Eye (tissue), 1 donor: ENCODE measurements around the gene ARFRP1.
A peak's percentile ranks its signal among the peaks of the same experiment; 100 is the strongest.

ENCODE experiments used
- DNase-seq: peaks from one replicate; pipeline ENCODE4 v3.0.0-alpha.2; 2015

The ARFRP1 gene

GRCh38 chr20:63690003-63690897 lies 17.5 kb downstream of the ARFRP1 start:
- no peak for DNase-seq

GRCh38 chr20:63689046-63690002 lies 18.5 kb downstream of the ARFRP1 start:
- no peak for DNase-seq

DNA sequence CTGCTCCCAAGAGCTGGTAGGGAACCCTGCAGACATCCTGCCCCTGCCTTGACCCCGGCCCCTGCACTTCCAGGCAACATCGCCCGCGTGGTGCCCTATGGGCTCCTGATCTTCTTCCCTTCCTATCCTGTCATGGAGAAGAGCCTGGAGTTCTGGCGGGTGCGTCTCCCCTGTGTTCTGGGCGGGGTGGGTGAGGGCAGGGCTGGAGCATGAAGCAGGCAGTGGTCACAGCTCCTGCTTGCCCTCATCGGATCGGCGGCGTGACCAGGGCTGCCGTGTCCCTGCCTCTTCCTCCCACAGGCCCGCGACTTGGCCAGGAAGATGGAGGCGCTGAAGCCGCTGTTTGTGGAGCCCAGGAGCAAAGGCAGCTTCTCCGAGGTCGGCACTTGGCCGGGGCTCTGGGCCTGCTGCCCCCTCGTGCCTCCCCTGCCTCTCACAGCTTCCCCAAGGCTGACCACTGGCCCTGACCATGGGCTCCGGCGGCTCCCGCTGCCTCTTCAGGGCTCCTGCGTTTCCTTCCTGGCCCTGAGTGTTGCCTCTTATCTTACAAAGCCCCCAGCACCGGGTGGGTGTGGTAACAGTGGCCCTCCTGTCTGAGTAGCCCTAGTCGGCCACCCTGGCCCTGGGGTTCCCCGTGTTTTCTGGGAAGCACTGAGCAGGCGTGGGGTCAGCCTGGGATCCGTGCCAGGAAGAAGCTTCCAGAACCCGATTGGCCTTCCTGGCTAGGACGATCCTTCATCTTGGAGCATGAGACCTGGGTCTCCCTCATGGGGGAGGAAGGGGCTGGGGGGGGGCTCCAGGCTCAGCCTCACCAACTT lies 19.3 kb downstream of the ARFRP1 start:
- DNase-seq: no peak

DNA sequence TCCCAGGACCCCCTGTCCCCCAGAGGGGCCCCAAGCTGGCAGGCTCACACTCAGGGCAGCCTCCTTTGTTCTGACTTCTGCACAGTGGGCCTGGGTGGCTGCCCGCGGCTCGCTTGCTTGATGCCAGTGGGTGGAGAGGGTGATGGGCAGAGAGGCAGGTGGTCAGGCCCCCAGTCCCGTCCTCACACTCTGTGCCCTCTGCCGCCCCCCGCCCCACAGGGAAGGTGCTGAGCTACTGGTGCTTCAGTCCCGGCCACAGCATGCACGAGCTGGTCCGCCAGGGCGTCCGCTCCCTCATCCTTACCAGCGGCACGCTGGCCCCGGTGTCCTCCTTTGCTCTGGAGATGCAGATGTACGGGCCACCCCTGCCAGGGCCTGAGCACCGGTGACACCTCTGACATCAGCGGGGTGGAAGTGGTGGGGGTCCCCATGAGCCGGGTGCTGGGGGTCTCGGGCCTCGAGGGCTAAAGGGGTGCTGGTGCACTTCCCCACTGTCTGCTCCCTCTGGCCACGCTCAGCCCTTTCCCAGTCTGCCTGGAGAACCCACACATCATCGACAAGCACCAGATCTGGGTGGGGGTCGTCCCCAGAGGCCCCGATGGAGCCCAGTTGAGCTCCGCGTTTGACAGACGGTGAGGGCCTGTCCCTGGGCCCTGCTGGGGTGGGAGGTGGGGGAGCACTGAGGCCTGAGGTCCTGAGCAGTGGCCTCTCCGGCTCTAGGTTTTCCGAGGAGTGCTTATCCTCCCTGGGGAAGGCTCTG lies 20.2 kb downstream of the ARFRP1 start:
- no peak for DNase-seq

- DNase-seq: peak; percentile 77
Measured at GRCh38 chr20:63686492-63687321, 21.1 kb downstream of the ARFRP1 start.

GRCh38 chr20:63686094-63686491 lies 21.7 kb downstream of the ARFRP1 start:
- no peak for DNase-seq

GRCh38 chr20:63685269-63686026 lies 22.3 kb downstream of the ARFRP1 start:
- no peak for DNase-seq

DNA sequence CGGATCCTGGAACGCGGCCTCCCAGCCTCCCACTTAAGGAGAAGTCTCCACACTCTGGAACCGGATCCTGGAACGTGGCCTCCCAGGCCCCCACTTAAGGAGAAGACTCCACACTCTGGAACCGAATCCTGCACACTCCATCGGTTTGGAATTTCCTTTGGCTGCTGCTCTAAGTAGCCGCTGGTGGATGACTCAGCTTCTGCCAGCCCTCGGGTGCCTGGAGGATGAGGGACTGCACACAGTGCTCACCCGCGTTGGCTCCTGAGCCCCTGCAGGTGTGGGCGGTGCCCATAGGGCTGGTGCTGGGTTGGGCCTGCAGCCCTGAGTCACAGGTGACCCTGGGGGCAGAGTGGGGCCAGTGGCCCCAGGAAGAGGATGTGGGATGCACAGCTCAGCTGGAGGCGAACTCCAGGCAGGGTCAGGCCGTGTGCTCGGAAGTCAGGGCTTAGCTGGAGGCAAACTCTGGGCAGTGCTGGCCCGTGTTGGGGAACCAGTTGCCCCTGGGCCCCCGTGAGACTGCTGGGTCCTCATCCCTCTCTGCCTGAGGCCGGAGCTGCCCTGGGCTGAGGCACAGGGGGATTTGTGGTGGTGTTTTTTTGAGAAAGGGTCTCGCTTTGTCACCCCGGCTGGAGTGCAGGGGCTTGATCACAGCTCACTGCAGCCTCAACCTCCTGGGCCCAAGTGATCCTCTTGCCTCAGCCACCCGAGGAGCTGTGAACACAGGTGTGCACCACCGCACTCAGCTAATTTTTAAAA lies 25.2 kb downstream of the ARFRP1 start:
- DNase-seq: no peak

DNA sequence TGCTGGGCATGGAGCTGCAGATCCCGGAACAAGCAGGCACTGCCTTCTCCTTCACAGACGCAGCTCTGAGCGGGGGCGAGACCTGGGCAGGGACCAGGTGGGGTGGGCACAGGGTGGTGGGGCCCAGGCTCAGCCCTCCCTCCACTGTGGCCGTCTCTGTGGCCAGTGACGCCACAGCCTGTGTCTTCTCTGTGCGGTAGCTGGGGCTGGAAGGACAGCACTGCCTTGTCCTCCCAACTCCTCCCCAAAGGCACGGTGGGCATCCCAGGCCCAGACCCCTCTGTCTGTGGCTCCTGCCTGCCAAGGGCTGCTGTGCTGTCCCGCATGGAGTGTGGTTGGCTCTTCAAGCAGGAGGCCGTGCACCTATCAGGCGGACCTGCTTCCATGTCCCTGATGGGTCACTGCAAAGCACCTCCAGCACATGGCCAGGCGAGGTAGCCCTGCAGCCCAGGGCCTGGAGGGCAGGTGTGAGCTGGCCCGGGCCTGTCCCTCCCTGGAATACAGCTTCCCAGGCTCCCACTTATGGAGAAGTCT lies 26.1 kb downstream of the ARFRP1 start:
- no peak for DNase-seq

DNA sequence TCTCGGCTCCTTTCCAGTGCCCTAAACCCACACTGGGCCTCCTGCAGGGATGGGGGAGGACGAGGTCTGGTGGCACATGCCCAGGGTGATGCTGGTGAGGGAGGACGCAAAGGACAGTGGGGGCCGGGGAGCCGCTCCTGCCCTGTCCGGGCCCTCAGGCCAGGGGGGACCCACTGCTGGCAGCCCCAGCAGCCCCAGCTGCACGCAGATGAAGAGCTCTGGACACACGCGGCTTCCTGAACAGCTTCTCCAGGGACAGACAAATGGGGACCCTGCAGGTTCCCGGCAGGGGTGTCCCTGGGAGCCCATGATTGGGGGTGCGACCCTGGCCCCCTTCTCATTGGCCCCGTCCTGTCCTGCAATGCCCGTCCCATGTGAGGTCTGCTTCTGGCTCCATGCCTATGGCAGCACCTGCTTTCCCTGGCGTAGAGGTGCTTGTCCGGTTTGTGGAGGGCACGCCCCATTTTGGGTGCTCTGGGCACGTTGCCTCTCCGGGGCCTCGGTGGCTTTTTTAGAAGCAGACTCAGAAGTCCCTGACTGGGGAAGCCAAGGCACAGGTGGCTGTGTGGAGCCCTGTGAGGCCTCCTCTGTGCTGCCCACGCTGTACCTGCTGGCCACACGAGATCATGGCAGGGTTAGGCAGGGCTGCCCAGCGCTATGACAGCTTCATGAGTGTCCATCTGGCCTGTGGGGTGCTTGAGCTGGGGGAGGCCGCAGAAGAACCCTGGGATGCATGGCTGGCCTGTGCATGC lies 26.7 kb downstream of the ARFRP1 start:
- DNase-seq: no peak

GRCh38 chr20:63680427-63680826 lies 27.3 kb downstream of the ARFRP1 start:
- no peak for DNase-seq

GRCh38 chr20:63679799-63680305 lies 27.9 kb downstream of the ARFRP1 start:
- DNase-seq: no peak

GRCh38 chr20:63678667-63679465 lies 28.9 kb downstream of the ARFRP1 start:
- no peak for DNase-seq

DNA sequence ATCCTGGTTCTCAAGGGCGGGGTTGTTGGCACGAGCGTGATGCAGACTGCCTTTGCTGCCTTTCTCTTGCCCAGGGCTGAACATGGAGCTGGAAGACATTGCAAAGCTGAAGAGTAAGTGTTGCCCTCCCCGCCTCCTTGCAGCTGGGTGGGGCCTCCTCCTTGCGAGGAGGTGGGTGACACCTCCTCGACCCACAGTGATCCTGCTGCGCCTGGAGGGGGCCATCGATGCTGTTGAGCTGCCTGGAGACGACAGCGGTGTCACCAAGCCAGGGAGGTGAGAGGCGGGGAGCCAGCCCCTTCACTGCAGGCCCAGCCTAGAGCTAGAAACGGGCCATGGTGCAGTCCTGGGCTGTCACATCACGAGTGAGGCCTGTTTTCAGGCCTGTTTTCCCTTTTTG lies 29.7 kb downstream of the ARFRP1 start:
- no peak for DNase-seq

- no peak for DNase-seq
Measured at GRCh38 chr20:63675681-63676368, 32.0 kb downstream of the ARFRP1 start.

DNA sequence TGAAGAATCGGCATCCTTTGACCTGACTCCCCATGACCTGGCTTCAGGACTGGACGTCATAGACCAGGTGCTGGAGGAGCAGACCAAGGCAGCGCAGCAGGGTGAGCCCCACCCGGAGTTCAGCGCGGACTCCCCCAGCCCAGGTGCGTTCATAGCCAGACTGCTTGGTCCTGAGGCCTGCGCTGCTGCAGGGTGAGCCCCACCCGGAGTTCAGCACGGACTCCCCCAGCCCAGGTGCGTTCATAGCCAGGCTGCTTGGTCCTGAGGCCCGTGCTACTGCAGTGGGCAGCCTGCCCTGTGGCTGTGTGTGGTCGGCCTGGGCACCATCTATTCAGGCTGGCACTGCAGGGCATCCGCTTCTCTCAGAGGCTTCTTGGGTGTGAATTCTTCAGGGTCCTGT lies 33.8 kb downstream of the ARFRP1 start:
- no peak for DNase-seq

DNA sequence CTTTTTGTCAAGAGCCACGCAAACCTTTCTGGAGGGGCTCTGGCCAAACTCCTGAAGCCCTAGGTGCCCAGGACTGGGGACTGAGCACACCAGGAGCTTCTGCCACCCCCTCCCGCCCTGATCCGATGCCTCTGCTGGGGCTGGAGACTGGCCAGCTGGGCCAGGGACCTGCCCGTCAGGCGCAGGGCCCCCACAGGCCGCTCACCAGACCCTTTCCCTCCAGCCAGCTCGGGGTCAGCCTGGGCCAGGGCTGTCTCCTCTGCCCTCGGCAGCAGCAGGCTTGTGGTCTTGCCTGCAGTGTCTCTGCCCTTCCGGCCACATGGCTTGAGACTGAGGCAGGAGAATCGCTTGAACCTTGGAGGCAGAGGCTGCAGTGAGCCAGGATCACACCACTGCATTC lies 35.1 kb downstream of the ARFRP1 start:
- no peak for DNase-seq
